Heart left ventricle (tissue), 16 donors: ENCODE data around the gene BMPR1A. TPM values are rescaled to one million over a fixed set of nuclear protein-coding genes. Genes with fewer than 3 reads are reported as not detected.
"Not testable (repeated sequence)": the region's sequence is repeated elsewhere in the genome, so short reads cannot be mapped to it uniquely, and the experiment has no call there.

Source experiments
- ATAC-seq, 4 donors: fragments of 200-7000 bp; cut with Tn5 transposase; one replicate each; pipeline ENCODE4 v1.9.1; 2020 to 2022; ENCODE audit warnings: moderate library complexity in 4 of 4, mild to moderate bottlenecking in 3 of 4, moderate number of reproducible peaks in 1 of 4
- DNase-seq, 5 donors: peaks; one replicate each; pipeline ENCODE4 v3.0.0-alpha.2; 2020
- H3K27ac ChIP-seq, 12 donors: fragments of 200-600 bp; sonication (generic) in 4 of 12; one replicate each; pipeline versions ENCODE4 v1.5.0 to v1.8.0; 2016 to 2022; ENCODE audit warnings: mild to moderate bottlenecking in 2 of 12
- H3K27me3 ChIP-seq, 9 donors: fragments of 200-600 bp; sonication (generic) in 2 of 9; one replicate each; pipeline versions ENCODE4 v1.5.1 to v1.8.0; 2016 to 2022; ENCODE audit warnings: mild to moderate bottlenecking in 3 of 9
- H3K36me3 ChIP-seq, 9 donors: fragments of 200-600 bp; sonication (generic) in 2 of 9; one replicate each; pipeline versions ENCODE4 v1.5.0 to v1.8.0; 2018 to 2022; ENCODE audit warnings: mild to moderate bottlenecking in 2 of 9
- H3K4me1 ChIP-seq, 12 donors: fragments of 200-600 bp; sonication (generic) in 4 of 12; one replicate each; pipeline versions ENCODE4 v1.5.0 to v1.8.0; 2016 to 2022; ENCODE audit warnings: mild to moderate bottlenecking in 3 of 12
- H3K4me3 ChIP-seq, 12 donors: fragments of 200-600 bp; sonication (generic) in 4 of 12; one replicate each; pipeline versions ENCODE4 v1.5.0 to v1.8.0; 2017 to 2022; ENCODE audit warnings: mild to moderate bottlenecking in 9 of 12, moderate library complexity in 4 of 12
- H3K9me3 ChIP-seq, 12 donors: fragments of 200-600 bp; sonication (generic) in 4 of 12; one replicate each; pipeline versions ENCODE4 v1.5.0 to v1.8.0; 2016 to 2022; ENCODE audit warnings: mild to moderate bottlenecking in 1 of 12
- POLR2A ChIP-seq, 2 donors: fragments of 450-650 bp; IDR thresholded peaks; one replicate each; pipeline ENCODE4 v1.6.1; 2017; ENCODE audit warnings: antibody characterized with exemption in 2 of 2, mild to moderate bottlenecking in 2 of 2, moderate library complexity in 2 of 2
- WGBS, 4 donors: extraction: QIAGEN DNeasy Blood & Tissue Kit in 2 of 4; methylation state at CpG; one replicate each; pipeline versions ENCODE4 v1.1.5 to v1.1.7; 2013 to 2018; 5-methylcytosine and 5-hydroxymethylcytosine counted together
- intact Hi-C, 10 donors: fragments of 100-400 bp; cut with DNase I; formaldehyde crosslinking; loops; one replicate each; pipeline versions ENCODE4 v1.11.1 to v1.14.2; 2022
- polyA plus RNA-seq, 2 donors: library from polyadenylated mRNA; stranded (reverse); fragments of 200-250 nt; gene quantifications; one replicate each; pipeline ENCODE4 v1.2.3, GENCODE V29; 2013
- total RNA-seq, 9 donors: library from RNA; depleted of rRNA in 2 of 9; stranded (reverse); fragments of >200 nt in 2 of 9; fragmentation: NEBNext Ultra II Directional in 3 of 9; extraction: Animal tissue kit (Norgen Biotek cat#: 25700) in 3 of 9; gene quantifications; one replicate each; pipeline versions ENCODE4 v1.1.0 to v1.2.4, GENCODE V29; 2016 to 2023
- TF ChIP-seq, protein P1 (sequence below), 12 donors: fragments of 200-600 bp; sonication (generic) in 4 of 12; IDR thresholded peaks; one replicate each; pipeline versions ENCODE4 v1.5.0 to v1.8.0; 2018 to 2022; ENCODE audit warnings: antibody characterized with exemption in 12 of 12, mild to moderate bottlenecking in 5 of 12
- donor health status: ischemic (EF 13 %, LVEDD 7.1; RV severe dilation, severe dysfunction).
- donor health status: healthy with polysubstance abuse.
- donor health status: DM: no; HTN: yes; CAD: no.
- donor health status: DM: no; HTN: no; CAD: no.
- donor health status: ischemic (EF 25% LVEDD 6.9; RV normal size, moderate dysfunction).
- donor health status: ischemic (EF 25% LVEDD 5.7; RV mildly dilated, moderate dysfunction).
- donor health status: healthy.
- donor health status: DM: yes; HTN: yes; CAD: no.
- donor health status: ischemic (EF 35%, LVEDD 5.7; RV mildly dilated, moderate dysfunction).
- donor health status: nonischemic (EF 11% LVEDD 7.7; RV severe dilation, severe dysfunction).
- donor health status: DM: yes; HTN: yes; CAD: no.
- donor health status: PGD.
- donor health status: ischemic (EF 29% LVEDD 5.4; RV normal size, mild dysfunction).
- donor health status: nonischemic (EF 23%, LVEDD 6.1; RV moderate dilation, normal function).

The BMPR1A gene
- total and polyA plus RNA-seq, 11 donors = 6.3 to 72.0 (median 40.1) TPM

DNA sequence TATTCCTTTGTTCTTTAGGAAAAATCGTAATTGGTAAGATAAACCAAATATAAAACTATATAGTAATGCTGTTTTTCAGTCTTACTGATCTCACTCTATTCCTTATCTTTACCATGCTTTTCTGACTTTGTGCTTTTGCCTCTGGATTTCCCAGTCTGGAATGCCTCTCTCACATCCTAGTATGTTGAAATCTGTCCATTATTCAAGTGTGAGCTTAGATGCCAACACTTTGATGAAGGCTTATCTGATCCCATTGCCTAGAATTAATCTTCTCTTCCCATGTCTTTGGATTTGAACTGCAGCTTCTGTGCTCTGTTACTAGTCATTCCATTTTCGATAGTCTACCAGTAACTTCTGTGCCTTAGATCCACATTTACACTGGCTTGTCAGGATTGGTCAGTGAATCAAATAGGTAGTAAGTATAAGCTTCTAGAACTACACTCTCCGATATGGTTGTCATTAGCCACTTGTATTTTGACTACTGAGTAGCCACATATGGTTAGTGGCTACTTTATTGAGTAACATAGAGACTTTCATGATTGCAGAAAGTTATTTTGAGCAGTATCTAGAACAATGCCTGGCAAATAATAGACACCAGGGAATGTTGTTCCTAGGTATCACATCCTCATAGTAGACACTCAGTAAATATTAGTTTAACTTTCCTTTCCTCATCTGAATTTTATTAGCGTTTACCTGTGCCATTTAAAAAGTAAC lies 92.9 kb downstream of the BMPR1A start:
- Histone ChIP-seq H3K27ac (no peak overlapping the region), H3K27me3 (no peaks in the 10 kb centered on the region), H3K4me1 (peaks cover 0 to 16% (median 0%) of the 10 kb centered on the region in 12 donors), H3K9me3 (no peaks in the 10 kb centered on the region), H3K4me3 (no peak overlapping the region), H3K36me3 (peaks cover 0 to 20% (median 4%) of the 10 kb centered on the region in 9 donors)
- ATAC-seq (no peak), DNase-seq (no peak)
- intact Hi-C loops = loop anchor here in 1 of 10 donors (10.0 kb wide), 1 partner anchor 85 kb away; no protein-coding TSS in a partner anchor
- WGBS, 4 donors = 66 to 75% (median 75%) methylated on average over 4 of the region's 4 CpGs
- TF ChIP-seq, protein P1, sequence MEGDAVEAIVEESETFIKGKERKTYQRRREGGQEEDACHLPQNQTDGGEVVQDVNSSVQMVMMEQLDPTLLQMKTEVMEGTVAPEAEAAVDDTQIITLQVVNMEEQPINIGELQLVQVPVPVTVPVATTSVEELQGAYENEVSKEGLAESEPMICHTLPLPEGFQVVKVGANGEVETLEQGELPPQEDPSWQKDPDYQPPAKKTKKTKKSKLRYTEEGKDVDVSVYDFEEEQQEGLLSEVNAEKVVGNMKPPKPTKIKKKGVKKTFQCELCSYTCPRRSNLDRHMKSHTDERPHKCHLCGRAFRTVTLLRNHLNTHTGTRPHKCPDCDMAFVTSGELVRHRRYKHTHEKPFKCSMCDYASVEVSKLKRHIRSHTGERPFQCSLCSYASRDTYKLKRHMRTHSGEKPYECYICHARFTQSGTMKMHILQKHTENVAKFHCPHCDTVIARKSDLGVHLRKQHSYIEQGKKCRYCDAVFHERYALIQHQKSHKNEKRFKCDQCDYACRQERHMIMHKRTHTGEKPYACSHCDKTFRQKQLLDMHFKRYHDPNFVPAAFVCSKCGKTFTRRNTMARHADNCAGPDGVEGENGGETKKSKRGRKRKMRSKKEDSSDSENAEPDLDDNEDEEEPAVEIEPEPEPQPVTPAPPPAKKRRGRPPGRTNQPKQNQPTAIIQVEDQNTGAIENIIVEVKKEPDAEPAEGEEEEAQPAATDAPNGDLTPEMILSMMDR (IDR thresholded peaks at IDR 0.05) = no peak
- TF ChIP-seq POLR2A (IDR thresholded peaks at IDR 0.05) = no peak

DNA sequence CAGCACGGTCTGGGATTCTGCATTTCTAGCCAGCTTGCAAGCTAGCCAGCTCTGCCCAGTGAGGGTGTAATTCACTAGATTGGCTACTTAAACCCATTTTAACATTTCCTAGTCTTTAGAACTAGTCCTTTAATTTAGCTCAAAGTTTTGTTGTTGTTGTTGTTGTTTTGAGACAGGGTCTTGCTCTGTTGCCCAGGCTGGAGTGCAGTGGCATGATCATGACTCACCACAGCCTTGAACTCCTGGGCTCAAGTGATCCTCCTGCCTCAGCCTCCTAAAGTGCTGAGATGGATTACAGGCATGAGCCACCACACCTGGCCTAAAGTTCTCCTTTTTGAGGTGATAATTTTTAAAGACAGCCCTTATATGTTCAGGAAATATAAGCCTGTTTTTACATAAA lies 94.1 kb downstream of the BMPR1A start:
- H3K27me3 ChIP-seq = no peaks in the 10 kb centered on the region
- no peak for DNase-seq
- TF ChIP-seq, protein P1 (IDR thresholded peaks at IDR 0.05) = no peak
- no peak for TF ChIP-seq POLR2A (IDR thresholded peaks at IDR 0.05)
- no peak for ATAC-seq
- H3K4me1 ChIP-seq = peaks cover 0 to 16% (median 0%) of the 10 kb centered on the region in 12 donors
- no peak overlapping the region for H3K27ac ChIP-seq
- H3K9me3 ChIP-seq = no peaks in the 10 kb centered on the region
- H3K36me3 ChIP-seq = peaks cover 0 to 10% (median 0%) of the 10 kb centered on the region in 9 donors
- 88 to 100% (median 94%) methylated on average over 1 of the region's 1 CpG for WGBS, 4 donors
- intact Hi-C loops = no loop called here
- no peak overlapping the region for H3K4me3 ChIP-seq

DNA sequence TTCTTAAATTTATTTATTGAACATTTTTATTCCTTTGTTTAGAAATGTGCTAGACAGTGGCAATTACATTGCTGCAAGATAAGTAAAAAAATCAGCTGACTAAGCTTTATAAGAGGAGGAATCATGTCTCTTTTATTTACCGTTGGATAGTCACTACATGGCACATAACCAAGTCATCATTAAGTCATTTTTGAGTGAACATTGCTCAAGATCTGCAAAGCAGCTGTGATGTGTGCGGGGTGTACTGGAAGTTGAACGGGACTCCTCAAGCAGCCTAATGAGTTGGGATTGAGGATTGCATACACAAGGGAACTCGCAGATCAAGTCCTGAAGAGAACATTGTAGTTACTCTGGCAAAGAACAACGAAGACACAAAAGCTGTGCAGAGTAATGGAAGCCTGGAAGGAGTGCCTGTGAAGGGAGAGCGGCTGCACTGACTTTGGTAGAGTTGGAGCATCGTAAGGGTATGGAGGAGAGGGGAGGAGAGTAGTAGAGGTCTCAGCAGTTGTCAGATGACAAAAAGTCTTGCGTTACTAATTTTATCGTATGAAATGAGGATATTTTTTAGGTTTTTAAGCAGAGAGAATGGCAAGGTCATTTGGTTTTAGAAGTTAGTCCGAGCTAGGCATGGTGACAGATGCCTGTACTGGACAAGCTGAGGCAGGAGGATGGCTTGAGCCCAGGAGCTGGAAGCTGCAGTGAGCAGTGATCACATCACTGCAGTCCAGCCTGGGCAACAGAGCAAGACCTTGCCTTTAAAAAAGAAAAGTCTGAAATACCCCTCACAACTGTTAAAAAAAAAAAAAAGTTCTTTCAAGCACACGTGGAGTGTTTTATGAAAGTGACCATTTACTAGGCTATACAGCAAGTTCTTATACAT lies 95.1 kb downstream of the BMPR1A start:
- H3K4me3 ChIP-seq = no peak overlapping the region
- no peaks in the 10 kb centered on the region for H3K9me3 ChIP-seq
- intact Hi-C loops = no loop called here

DNA sequence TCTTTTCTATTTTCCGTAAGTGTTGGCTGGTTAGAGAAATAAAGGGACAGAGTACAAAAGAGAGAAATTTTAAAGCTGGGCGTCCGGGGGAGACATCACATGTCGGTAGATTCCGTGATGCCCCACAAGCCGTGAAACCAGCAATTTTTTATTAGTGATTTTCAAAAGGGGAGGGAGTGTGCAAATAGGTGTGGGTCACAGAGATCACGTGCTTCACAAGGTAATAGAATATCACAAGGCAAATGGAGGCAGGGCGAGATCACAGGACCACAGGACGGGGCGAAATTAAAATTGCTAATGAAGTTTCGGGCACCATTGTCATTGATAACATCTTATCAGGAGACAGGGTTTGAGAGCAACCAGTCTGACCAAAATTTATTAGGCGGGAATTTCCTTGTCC lies 97.2 kb downstream of the BMPR1A start:
- intact Hi-C loops, H3K4me3 ChIP-seq, H3K27me3 ChIP-seq, H3K36me3 ChIP-seq, H3K27ac ChIP-seq, DNase-seq, ATAC-seq, H3K9me3 ChIP-seq: not testable (repeated sequence)
- 92 to 97% (median 95%) methylated on average over 12 of the region's 12 CpGs for WGBS, 4 donors
- H3K4me1 ChIP-seq = peaks cover 0 to 24% (median 0%) of the 10 kb centered on the region in 12 donors

More for the DNA sequence above, 95.1 kb downstream of the BMPR1A start:
- DNase-seq = peak in 2 of 5 donors; percentile 21 to 36
- Histone ChIP-seq H3K27me3 (no peaks in the 10 kb centered on the region), H3K4me1 (peaks cover 0 to 24% (median 0%) of the 10 kb centered on the region in 12 donors), H3K36me3 (peaks cover 0 to 9% (median 0%) of the 10 kb centered on the region in 9 donors), H3K27ac (no peak overlapping the region)
- peak; percentile 63 to 90 (median 84) for ATAC-seq
- TF ChIP-seq, protein P1 (IDR thresholded peaks at IDR 0.05) = no peak
- TF ChIP-seq POLR2A (IDR thresholded peaks at IDR 0.05) = no peak
- WGBS, 4 donors = 72 to 80% (median 74%) methylated on average over 11 of the region's 11 CpGs
